Type B pancreatic cell (in vitro differentiated cells): Measurements from ENCODE around the gene NFATC3. TPM values are rescaled to one million over a fixed set of nuclear protein-coding genes. Genes with fewer than 3 reads are reported as not detected.
"Not testable (repeated sequence)": the region's sequence is repeated elsewhere in the genome, so short reads cannot be mapped to it uniquely, and the experiment has no call there.

Experiments
- DNase-seq: peaks from one replicate; pipeline ENCODE4 v3.0.0; 2021; ENCODE audit warnings: mixed read lengths; ENCODE audit not compliant: unreplicated experiment; ENCODE audit errors: extremely low spot score
- H3K27ac Mint-ChIP-seq: 2 replicates; pipeline ENCODE4 v1.8.0; 2021; ENCODE audit warnings: mild to moderate bottlenecking, mixed read lengths
- H3K27me3 Mint-ChIP-seq: 2 replicates; pipeline ENCODE4 v1.8.0; 2021; ENCODE audit warnings: mixed read lengths
- H3K36me3 Mint-ChIP-seq: 2 replicates; pipeline ENCODE4 v1.8.0; 2021; ENCODE audit warnings: mixed read lengths
- H3K4me1 Mint-ChIP-seq: one replicate; pipeline ENCODE4 v1.8.0; 2021; ENCODE audit warnings: mixed read lengths; ENCODE audit not compliant: unreplicated experiment
- H3K4me3 Mint-ChIP-seq: 2 replicates; pipeline ENCODE4 v1.8.0; 2021; ENCODE audit warnings: mild to moderate bottlenecking, mixed read lengths
- H3K9me3 Mint-ChIP-seq: 2 replicates; pipeline ENCODE4 v1.8.0; 2021; ENCODE audit warnings: mixed read lengths
- total RNA-seq: library from RNA; stranded (reverse); gene quantifications from 2 replicates; pipeline ENCODE4 v1.2.1, GENCODE V29; 2021; ENCODE audit warnings: low replicate concordance
- TF ChIP-seq, protein P1 (sequence below): fragments of 200-600 bp; sonication (generic); conservative IDR thresholded peaks from 2 replicates; pipeline ENCODE4 v1.5.0; 2021; ENCODE audit warnings: antibody characterized with exemption, mild to moderate bottlenecking

The NFATC3 gene
- total RNA-seq, 1 donor from 2014 or later: 55.5 TPM

- Mint-ChIP-seq H3K27ac (no peak overlapping the region), H3K9me3 (no peaks in the 10 kb centered on the region), H3K36me3 (peaks cover 11% of the 10 kb centered on the region), H3K4me1 (peaks cover 3% of the 10 kb centered on the region), H3K27me3 (no peaks in the 10 kb centered on the region), H3K4me3 (no peak overlapping the region)
- DNase-seq: no peak
- TF ChIP-seq, protein P1, sequence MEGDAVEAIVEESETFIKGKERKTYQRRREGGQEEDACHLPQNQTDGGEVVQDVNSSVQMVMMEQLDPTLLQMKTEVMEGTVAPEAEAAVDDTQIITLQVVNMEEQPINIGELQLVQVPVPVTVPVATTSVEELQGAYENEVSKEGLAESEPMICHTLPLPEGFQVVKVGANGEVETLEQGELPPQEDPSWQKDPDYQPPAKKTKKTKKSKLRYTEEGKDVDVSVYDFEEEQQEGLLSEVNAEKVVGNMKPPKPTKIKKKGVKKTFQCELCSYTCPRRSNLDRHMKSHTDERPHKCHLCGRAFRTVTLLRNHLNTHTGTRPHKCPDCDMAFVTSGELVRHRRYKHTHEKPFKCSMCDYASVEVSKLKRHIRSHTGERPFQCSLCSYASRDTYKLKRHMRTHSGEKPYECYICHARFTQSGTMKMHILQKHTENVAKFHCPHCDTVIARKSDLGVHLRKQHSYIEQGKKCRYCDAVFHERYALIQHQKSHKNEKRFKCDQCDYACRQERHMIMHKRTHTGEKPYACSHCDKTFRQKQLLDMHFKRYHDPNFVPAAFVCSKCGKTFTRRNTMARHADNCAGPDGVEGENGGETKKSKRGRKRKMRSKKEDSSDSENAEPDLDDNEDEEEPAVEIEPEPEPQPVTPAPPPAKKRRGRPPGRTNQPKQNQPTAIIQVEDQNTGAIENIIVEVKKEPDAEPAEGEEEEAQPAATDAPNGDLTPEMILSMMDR: no peak
These were observed 41.2 kb downstream of the NFATC3 start for GRCh38 chr16:68126395-68126794.

GRCh38 chr16:68128577-68129305 lies 43.6 kb downstream of the NFATC3 start:
- no peak overlapping the region for H3K27ac Mint-ChIP-seq
- H3K4me1 Mint-ChIP-seq: no peaks in the 10 kb centered on the region
- no peaks in the 10 kb centered on the region for H3K9me3 Mint-ChIP-seq
- no peak overlapping the region for H3K4me3 Mint-ChIP-seq
- TF ChIP-seq, protein P1: no peak
- peaks cover 10% of the 10 kb centered on the region for H3K36me3 Mint-ChIP-seq
- H3K27me3 Mint-ChIP-seq: no peaks in the 10 kb centered on the region
- DNase-seq: no peak

DNA sequence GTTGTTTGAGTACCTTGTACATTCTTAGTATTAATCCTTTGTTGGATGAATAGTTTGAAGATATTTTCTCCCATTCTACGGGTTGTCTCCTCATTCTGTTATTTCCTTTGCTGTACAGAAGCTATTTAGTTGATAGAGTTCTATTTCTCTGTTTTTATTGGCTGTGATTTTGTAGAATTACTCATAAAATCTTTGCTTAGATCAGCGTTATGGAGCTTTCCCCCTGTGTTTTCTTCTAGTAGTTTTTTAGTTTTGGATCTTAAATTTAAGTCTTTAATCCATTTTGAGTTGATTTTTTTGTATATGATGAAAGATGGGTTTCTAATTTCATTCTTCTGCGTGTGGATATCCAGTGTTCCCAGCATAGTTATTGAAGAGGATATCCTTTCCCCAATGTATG lies 45.4 kb downstream of the NFATC3 start:
- Mint-ChIP-seq H3K4me1 (no peaks in the 10 kb centered on the region), H3K36me3 (peaks cover 14% of the 10 kb centered on the region), H3K27ac (no peak overlapping the region), H3K27me3 (no peaks in the 10 kb centered on the region), H3K9me3 (no peaks in the 10 kb centered on the region), H3K4me3 (no peak overlapping the region)
- TF ChIP-seq, protein P1: no peak
- no peak for DNase-seq

DNA sequence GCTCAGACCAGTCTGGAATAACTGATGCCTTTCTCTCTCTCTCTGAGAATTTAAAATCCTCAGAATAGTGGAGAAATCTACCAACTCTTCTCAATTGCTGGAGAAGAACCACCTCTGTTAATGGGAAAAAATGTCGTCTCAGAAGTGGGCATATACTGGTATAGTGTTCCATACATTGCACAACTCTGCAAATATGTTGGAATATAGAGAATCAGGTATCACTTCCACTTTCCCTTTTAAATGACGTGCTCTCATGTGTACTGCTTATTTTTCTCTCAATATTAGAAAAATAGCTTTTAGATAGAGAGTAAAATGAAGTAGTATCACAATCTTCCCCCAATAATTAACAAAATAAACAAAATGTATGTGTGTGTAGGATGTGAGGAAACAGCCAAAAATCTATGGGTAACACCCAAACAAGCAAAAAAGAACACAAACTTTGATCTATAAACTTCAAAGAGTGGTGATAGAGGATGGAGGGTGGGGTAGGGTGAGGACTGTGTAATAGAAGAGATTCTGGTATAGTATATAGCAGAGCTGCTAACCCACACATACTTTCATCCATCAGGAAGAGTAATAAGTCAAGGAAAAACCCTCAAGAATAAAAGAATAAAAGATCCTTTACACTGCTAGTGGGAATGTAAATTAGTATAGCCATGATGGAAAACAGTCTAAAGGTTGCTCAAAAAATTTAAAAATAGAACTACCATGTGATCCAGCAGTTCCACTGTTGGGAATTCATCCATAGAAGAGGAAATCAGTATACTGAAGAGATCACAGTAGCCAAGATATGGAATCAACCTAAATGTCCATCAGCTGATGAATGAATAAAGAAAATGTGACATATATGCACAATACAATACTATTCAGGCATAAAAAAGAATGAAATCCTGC lies 46.9 kb downstream of the NFATC3 start:
- no peak for DNase-seq
- Mint-ChIP-seq H3K4me1 (no peaks in the 10 kb centered on the region), H3K9me3 (no peaks in the 10 kb centered on the region), H3K36me3 (peaks cover 14% of the 10 kb centered on the region), H3K27me3 (no peaks in the 10 kb centered on the region), H3K27ac (no peak overlapping the region), H3K4me3 (no peak overlapping the region)
- TF ChIP-seq, protein P1: no peak

GRCh38 chr16:68133000-68133399 lies 47.8 kb downstream of the NFATC3 start:
- not testable (repeated sequence) for H3K4me3 Mint-ChIP-seq, H3K27me3 Mint-ChIP-seq, DNase-seq, H3K9me3 Mint-ChIP-seq, H3K27ac Mint-ChIP-seq, H3K4me1 Mint-ChIP-seq
- peaks cover 10% of the 10 kb centered on the region for H3K36me3 Mint-ChIP-seq

GRCh38 chr16:68134644-68135043 lies 49.5 kb downstream of the NFATC3 start:
- Mint-ChIP-seq H3K9me3 (no peaks in the 10 kb centered on the region), H3K4me3 (no peak overlapping the region), H3K27ac (no peak overlapping the region), H3K36me3 (peaks cover 15% of the 10 kb centered on the region), H3K4me1 (no peaks in the 10 kb centered on the region), H3K27me3 (no peaks in the 10 kb centered on the region)
- TF ChIP-seq, protein P1: no peak
- no peak for DNase-seq
